H1 (cell line): Measurements from ENCODE around the gene HAO2. TPM values are rescaled to one million over a fixed set of nuclear protein-coding genes. Genes with fewer than 3 reads are reported as not detected.

ENCODE experiments used
- CTCF ChIA-PET: fragments of 300-600 bp; sonication (Branson Sonifier 250); formaldehyde crosslinking; loops from one replicate; lab custom pipeline; 2021; ENCODE audit not compliant: partially characterized antibody; lab: Charles Lee
- POLR2A ChIA-PET: fragments of 300-600 bp; sonication (Branson Sonifier 250); formaldehyde crosslinking; loops from one replicate; lab custom pipeline; 2021; ENCODE audit warnings: inconsistent platforms; ENCODE audit not compliant: partially characterized antibody; lab: Charles Lee
- DNase-seq, 2 experiments: peaks; one replicate each; pipeline versions ENCODE4 v3.0.0 to v3.0.0-alpha.2; 2010 to 2022; ENCODE audit warnings: low spot score in 2 of 2, low read depth in 1 of 2, mixed read lengths in 1 of 2
- FAIRE-seq: peaks from 2 replicates; lab custom pipeline; 2011; peaks lifted over from hg19 to GRCh38; lab: Jason Lieb, UNC
- H2AFZ ChIP-seq: 2 replicates; pipeline ENCODE4 v1.8.1; 2012; ENCODE audit warnings: low read length, inconsistent platforms
- H2AK5ac ChIP-seq: 2 replicates; pipeline ENCODE4 v1.6.1; 2013; ENCODE audit warnings: low read depth, low read length
- H2BK120ac ChIP-seq: replicated peaks from 2 replicates; pipeline ENCODE3; 2013; ENCODE audit warnings: low read depth, low read length, inconsistent platforms
- H2BK12ac ChIP-seq: 2 replicates; pipeline ENCODE4 v1.6.1; 2013; ENCODE audit warnings: low read depth, low read length
- H2BK15ac ChIP-seq: 2 replicates; pipeline ENCODE4 v1.6.1; 2013; ENCODE audit warnings: low read length
- H2BK20ac ChIP-seq: 2 replicates; pipeline ENCODE4 v1.6.1; 2013; ENCODE audit warnings: low read length
- H2BK5ac ChIP-seq: 2 replicates; pipeline ENCODE4 v1.6.1; 2013; ENCODE audit warnings: low read depth, low read length
- H3K14ac ChIP-seq: 2 replicates; pipeline ENCODE4 v1.6.1; 2013; ENCODE audit warnings: inconsistent platforms; ENCODE audit not compliant: insufficient read length
- H3K18ac ChIP-seq: 2 replicates; pipeline ENCODE4 v1.6.1; 2013; ENCODE audit warnings: low read length; ENCODE audit errors: extremely low read depth
- H3K23ac ChIP-seq: 2 replicates; pipeline ENCODE4 v1.6.1; 2013; ENCODE audit warnings: inconsistent platforms; ENCODE audit not compliant: insufficient read length
- H3K23me2 ChIP-seq: 2 replicates; pipeline ENCODE4 v1.6.1; 2013; ENCODE audit warnings: low read depth, low read length
- H3K27ac ChIP-seq: 2 replicates; pipeline ENCODE4 v1.6.1; 2011; ENCODE audit warnings: low read depth, low read length, inconsistent platforms
- H3K27me3 ChIP-seq, 4 experiments: replicated peaks in 1 of 4; 1 replicate in 1 of 4; 2 replicates in 3 of 4; pipeline versions ENCODE4 v1.6.1 to v1.8.1; 2011 to 2013; ENCODE audit warnings: low read length in 3 of 4, mild to moderate bottlenecking in 3 of 4, inconsistent platforms in 2 of 4, mixed read lengths in 2 of 4, moderate library complexity in 1 of 4; ENCODE audit not compliant: control insufficient read depth in 3 of 4, insufficient read depth in 3 of 4; ENCODE audit errors: extremely low read depth in 1 of 4
- H3K36me3 ChIP-seq, 4 experiments: 2 replicates each; pipeline versions ENCODE4 v1.6.1 to v1.8.1; 2011 to 2013; ENCODE audit warnings: mild to moderate bottlenecking in 4 of 4, low read length in 3 of 4, moderate library complexity in 2 of 4, control low read depth in 1 of 4, inconsistent platforms in 1 of 4; ENCODE audit not compliant: insufficient read depth in 4 of 4, control insufficient read depth in 2 of 4
- H3K4ac ChIP-seq: replicated peaks from 2 replicates; pipeline ENCODE3; 2013; ENCODE audit warnings: low read length, low read depth, mixed read lengths, inconsistent platforms; ENCODE audit not compliant: insufficient read length
- H3K4me1 ChIP-seq, 4 experiments: replicated peaks in 1 of 4; 1 replicate in 1 of 4; 2 replicates in 3 of 4; pipeline versions ENCODE4 v1.6.1 to v1.8.1; 2011 to 2013; ENCODE audit warnings: low read length in 3 of 4, inconsistent platforms in 2 of 4, mixed read lengths in 1 of 4; ENCODE audit not compliant: insufficient read depth in 4 of 4, control insufficient read depth in 3 of 4
- H3K4me2 ChIP-seq, 2 experiments: 2 replicates each; pipeline versions ENCODE4 v1.6.1 to v1.8.1; 2011 to 2013; ENCODE audit warnings: low read depth in 2 of 2, low read length in 2 of 2, control low read depth in 1 of 2, inconsistent platforms in 1 of 2, mild to moderate bottlenecking in 1 of 2; ENCODE audit not compliant: insufficient read depth in 1 of 2
- H3K4me3 ChIP-seq, 4 experiments: fragments of 200-600, 300-600 bp in 1 of 4; sonication (generic), shearing (Covaris generic), sonication (Bioruptor Twin) in 1 of 4; 2 replicates each; pipeline versions ENCODE4 v1.5.1 to v1.8.1; 2011 to 2016; ENCODE audit warnings: low read length in 4 of 4, low read depth in 3 of 4, control low read depth in 2 of 4, inconsistent platforms in 2 of 4, mild to moderate bottlenecking in 2 of 4, mixed read lengths in 1 of 4, moderate library complexity in 1 of 4; ENCODE audit not compliant: insufficient read depth in 2 of 4; ENCODE audit errors: extremely low read depth in 1 of 4
- H3K56ac ChIP-seq: replicated peaks from 2 replicates; pipeline ENCODE3; 2013; ENCODE audit warnings: low read depth, mild to moderate bottlenecking, mixed read lengths, low read length, inconsistent platforms; ENCODE audit not compliant: insufficient read length
- H3K79me1 ChIP-seq: 2 replicates; pipeline ENCODE4 v1.6.1; 2013; ENCODE audit warnings: low read depth, low read length, control low read depth
- H3K79me2 ChIP-seq, 2 experiments: 2 replicates each; pipeline versions ENCODE4 v1.6.1 to v1.8.1; 2012 to 2013; ENCODE audit warnings: low read length in 2 of 2, mild to moderate bottlenecking in 2 of 2, inconsistent platforms in 1 of 2; ENCODE audit not compliant: insufficient read depth in 2 of 2, control insufficient read depth in 1 of 2
- H3K9ac ChIP-seq, 4 experiments: replicated peaks in 1 of 4; 1 replicate in 1 of 4; 2 replicates in 3 of 4; pipeline versions ENCODE4 v1.6.1 to v1.8.1; 2011 to 2013; ENCODE audit warnings: low read depth in 3 of 4, low read length in 3 of 4, control low read depth in 2 of 4, mild to moderate bottlenecking in 2 of 4, moderate library complexity in 2 of 4, inconsistent platforms in 1 of 4; ENCODE audit errors: extremely low read depth in 1 of 4
- H3K9me3 ChIP-seq, 2 experiments: 2 replicates each; pipeline versions ENCODE4 v1.6.1 to v1.8.1; 2012 to 2013; ENCODE audit warnings: mild to moderate bottlenecking in 2 of 2, moderate library complexity in 2 of 2, control low read depth in 1 of 2, inconsistent platforms in 1 of 2, low read depth in 1 of 2, low read length in 1 of 2, mixed read lengths in 1 of 2; ENCODE audit not compliant: insufficient read depth in 2 of 2
- H4K20me1 ChIP-seq, 2 experiments: replicated peaks in 1 of 2; 2 replicates each; pipeline versions ENCODE3 to v1.8.1; 2011 to 2013; ENCODE audit warnings: inconsistent platforms in 2 of 2, low read length in 2 of 2, mild to moderate bottlenecking in 1 of 2; ENCODE audit not compliant: insufficient read depth in 2 of 2, control insufficient read depth in 1 of 2
- H4K5ac ChIP-seq: 2 replicates; pipeline ENCODE4 v1.6.1; 2013; ENCODE audit warnings: low read length, low read depth, mixed read lengths, inconsistent platforms; ENCODE audit not compliant: insufficient read length
- H4K8ac ChIP-seq: 2 replicates; pipeline ENCODE4 v1.8.0; 2013; ENCODE audit warnings: mild to moderate bottlenecking, moderate library complexity, low read length, inconsistent platforms; ENCODE audit not compliant: insufficient read depth; ENCODE audit errors: extremely low read depth
- H4K91ac ChIP-seq: replicated peaks from 2 replicates; pipeline ENCODE3; 2013; ENCODE audit warnings: low read length, mixed read lengths, inconsistent platforms; ENCODE audit not compliant: insufficient read length
- ATF3 ChIP-seq: IDR thresholded peaks from 2 replicates; pipeline ENCODE4 v1.6.1; 2011; ENCODE audit warnings: low read depth, mild to moderate bottlenecking, low read length; ENCODE audit not compliant: insufficient read depth
- EGR1 ChIP-seq: IDR thresholded peaks from 2 replicates; pipeline ENCODE4 v1.6.1; 2011; ENCODE audit warnings: low read depth, low read length, borderline replicate concordance
- FOSL1 ChIP-seq: IDR thresholded peaks from 2 replicates; pipeline ENCODE4 v1.6.1; 2011; ENCODE audit warnings: mild to moderate bottlenecking, low read depth, low read length, moderate library complexity; ENCODE audit not compliant: insufficient read depth
- HDAC6 ChIP-seq: IDR thresholded peaks from one replicate; pipeline ENCODE4 v1.7.1; 2012; ENCODE audit warnings: low read depth, mild to moderate bottlenecking, inconsistent platforms, low read length, moderate library complexity
- KDM5A ChIP-seq: fragments of 200-600 bp; IDR thresholded peaks from 2 replicates; pipeline ENCODE4 v1.7.1; 2012; ENCODE audit warnings: mild to moderate bottlenecking, low read length, inconsistent platforms, mixed read lengths
- PHF8 ChIP-seq: fragments of 200-600 bp; sonication (generic); conservative IDR thresholded peaks from 2 replicates; pipeline ENCODE4 v1.7.1; 2012; ENCODE audit warnings: low read depth, mild to moderate bottlenecking, inconsistent platforms, low read length, moderate library complexity
- SIN3A ChIP-seq, 2 experiments: IDR thresholded peaks in 1 of 2; conservative IDR thresholded peaks in 1 of 2; 2 replicates each; pipeline ENCODE4 v1.6.1; 2011 to 2012; ENCODE audit warnings: low read length in 2 of 2, improper control_type of control experiment in 1 of 2, low read depth in 1 of 2, mild to moderate bottlenecking in 1 of 2
- TAF1 ChIP-seq: IDR thresholded peaks from 2 replicates; pipeline ENCODE4 v1.6.1; 2011; ENCODE audit warnings: mild to moderate bottlenecking, low read depth, low read length
- USF2 ChIP-seq: IDR thresholded peaks from 2 replicates; pipeline ENCODE4 v1.6.1; 2011; ENCODE audit warnings: low read length, improper control_type of control experiment
- YY1 ChIP-seq: IDR thresholded peaks from 2 replicates; pipeline ENCODE4 v1.6.1; 2011; ENCODE audit warnings: low read depth, mild to moderate bottlenecking, low read length
- WGBS, 2 experiments: shearing (Covaris generic) in 1 of 2; methylation state at CpG; one replicate each; pipeline versions ENCODE4 v1.1.6 to v1.1.7; 2013 to 2015; ENCODE audit warnings: low lambda C conversion rate in 2 of 2, mixed read lengths in 2 of 2, inconsistent platforms in 1 of 2, low coverage in 1 of 2, missing lambda C conversion rate in 1 of 2; ENCODE audit not compliant: insufficient replicate concordance in 2 of 2, insufficient coverage in 1 of 2, insufficient read length in 1 of 2; ENCODE audit errors: extremely low coverage in 1 of 2, missing lambda C conversion rate in 1 of 2; 5-methylcytosine and 5-hydroxymethylcytosine counted together
- polyA plus RNA-seq, 7 experiments: library from polyadenylated mRNA; depleted of rRNA in 3 of 7; stranded (reverse) in 5 of 7; unstranded in 2 of 7; fragments of >200 nt in 5 of 7; fragments of 200-250 nt in 2 of 7; gene quantifications; 1 replicate in 5 of 7; 2 replicates in 1 of 7; 4 replicates in 1 of 7; pipeline versions ENCODE4 v1.2.1 to v1.2.3, GENCODE V29; 2011 to 2013; ENCODE audit warnings: missing spikeins in 2 of 7, mixed read lengths in 2 of 7
- total RNA-seq: library from RNA; stranded (reverse); fragmentation: NEBNext Ultra II Directional; extraction: Animal tissue kit (Norgen Biotek cat#: 25700); gene quantifications from 2 replicates; pipeline ENCODE4 v1.2.1, GENCODE V29; 2021

The HAO2 gene
- total and polyA plus RNA-seq, 2 of the 8 experiments (the other 6 are each of a cell fraction or from before 2014, with no cell fraction given): not detected

- H4K5ac ChIP-seq: no peak overlapping the region
- H3K36me3 ChIP-seq: no peaks in the 10 kb centered on the region
- no peak overlapping the region for H3K4me2 ChIP-seq
- no peak overlapping the region for H3K23ac ChIP-seq
- WGBS, 2 experiments: 84% methylated on average over 2 of the region's 2 CpGs; no CpG with 5 or more reads in 1 of the 2 experiments
- H2AFZ ChIP-seq: no peak overlapping the region
- no peak overlapping the region for H4K91ac ChIP-seq
- no peak overlapping the region for H2BK20ac ChIP-seq
- H3K18ac ChIP-seq: no peak overlapping the region
- no peak overlapping the region for H4K8ac ChIP-seq
- H3K56ac ChIP-seq: no peak overlapping the region
- H3K4me1 ChIP-seq: no peaks in the 10 kb centered on the region
- FAIRE-seq (no peak), DNase-seq (no peak)
- no peak overlapping the region for H3K4ac ChIP-seq
- H3K9ac ChIP-seq: no peak overlapping the region
- H2BK15ac ChIP-seq: no peak overlapping the region
- H3K79me1 ChIP-seq: no peaks in the 10 kb centered on the region
- TF ChIP-seq HDAC6 (no peak), FOSL1 (no peak), EGR1 (no peak), YY1 (no peak), SIN3A (conservative IDR thresholded peaks at IDR 0.05 in 1 of 2, IDR thresholded peaks at IDR 0.05 in 1 of 2; ENCODE audit: low read depth in 1 of 2, low read length in 2 of 2) (no peak), TAF1 (no peak), KDM5A (no peak), PHF8 (no peak), ATF3 (no peak), USF2 (no peak)
- POLR2A ChIA-PET: interaction anchor here (0.8 kb wide), 1 partner anchor 39 kb away, joined by 3 read pairs; no protein-coding TSS in a partner anchor
- no peaks in the 10 kb centered on the region for H4K20me1 ChIP-seq
- H2BK12ac ChIP-seq: no peak overlapping the region
- no peak overlapping the region for H2AK5ac ChIP-seq
- no peak overlapping the region for H2BK5ac ChIP-seq
- no peak overlapping the region for H2BK120ac ChIP-seq
- no peak overlapping the region for H3K4me3 ChIP-seq
- H3K14ac ChIP-seq: no peak overlapping the region
- H3K27ac ChIP-seq: no peak overlapping the region
- no peaks in the 10 kb centered on the region for H3K23me2 ChIP-seq
- H3K79me2 ChIP-seq: no peaks in the 10 kb centered on the region
- H3K27me3 ChIP-seq: no peaks in the 10 kb centered on the region
- no peaks in the 10 kb centered on the region for H3K9me3 ChIP-seq
- CTCF ChIA-PET: interaction anchor here (0.8 to 2.0 kb wide), 4 partner anchors 12 to 105 kb away, joined by 3 to 6 read pairs (median 4); no protein-coding TSS in a partner anchor
Measured at GRCh38 chr1:119380304-119380703, 11.7 kb downstream of the HAO2 start.
